T-helper 2 cell treated with Interferon-gamma antibody and Interleukin-4, amounts not matched to agents 100 ng/mL and 5 ng/mL, for 36 hours (primary cell): ENCODE data around the gene TMEM114. TPM values are rescaled to one million over a fixed set of nuclear protein-coding genes. Genes with fewer than 3 reads are reported as not detected.

Experiments
- intact Hi-C: fragments of 100-400 bp; cut with micrococcal nuclease; formaldehyde crosslinking; loops from one replicate; pipeline ENCODE4 v1.15.1; 2023
- total RNA-seq: library from RNA; stranded (reverse); gene quantifications from 2 replicates; pipeline ENCODE4 v1.2.3, GENCODE V29; 2022

Gene TMEM114
- total RNA-seq, 1 donor from 2014 or later = not detected

- intact Hi-C loops = no loop called here
Observed at GRCh38 chr16:8611886-8612600, 21.7 kb upstream of the TMEM114 start.

GRCh38 chr16:8611122-8611521, 20.8 kb upstream of the TMEM114 start:
- intact Hi-C loops = no loop called here

- intact Hi-C loops = no loop called here
Observed at GRCh38 chr16:8607214-8607613, 16.9 kb upstream of the TMEM114 start.

- intact Hi-C loops = no loop called here
Observed at GRCh38 chr16:8605554-8605953, 15.2 kb upstream of the TMEM114 start.

- intact Hi-C loops = no loop called here
Observed at GRCh38 chr16:8600144-8600775, 9.9 kb upstream of the TMEM114 start.

GRCh38 chr16:8596581-8596980, 6.3 kb upstream of the TMEM114 start:
- intact Hi-C loops = no loop called here

GRCh38 chr16:8595783-8596182, 5.5 kb upstream of the TMEM114 start:
- intact Hi-C loops = no loop called here

- intact Hi-C loops = no loop called here
Observed at GRCh38 chr16:8594149-8594666, 3.9 kb upstream of the TMEM114 start.

- intact Hi-C loops = no loop called here
Observed at GRCh38 chr16:8591451-8591850, 1.1 kb upstream of the TMEM114 start.

- intact Hi-C loops = no loop called here
Observed at GRCh38 chr16:8590811-8591210, 500 bp upstream of the TMEM114 start.

- intact Hi-C loops = no loop called here
Observed at GRCh38 chr16:8589057-8589899, 1.0 kb downstream of the TMEM114 start.

GRCh38 chr16:8588682-8589056, 1.6 kb downstream of the TMEM114 start:
- intact Hi-C loops = no loop called here

- intact Hi-C loops = no loop called here
Observed at GRCh38 chr16:8587065-8587464, 3.2 kb downstream of the TMEM114 start.

GRCh38 chr16:8585857-8586256, 4.5 kb downstream of the TMEM114 start:
- intact Hi-C loops = no loop called here

GRCh38 chr16:8585041-8585440, 5.3 kb downstream of the TMEM114 start:
- intact Hi-C loops = no loop called here

GRCh38 chr16:8583732-8584131, 6.6 kb downstream of the TMEM114 start:
- intact Hi-C loops = no loop called here

- intact Hi-C loops = no loop called here
Observed at GRCh38 chr16:8583199-8583598, 7.1 kb downstream of the TMEM114 start.

- intact Hi-C loops = no loop called here
Observed at GRCh38 chr16:8581831-8582580, 8.3 kb downstream of the TMEM114 start.

- intact Hi-C loops = no loop called here
Observed at GRCh38 chr16:8579559-8579958, 10.8 kb downstream of the TMEM114 start.

GRCh38 chr16:8577678-8578304, 12.5 kb downstream of the TMEM114 start:
- intact Hi-C loops = no loop called here
